NCI-H446 (cell line): ENCODE data around the gene ACOXL.
"Not testable (repeated sequence)": the region's sequence is repeated elsewhere in the genome, so short reads cannot be mapped to it uniquely, and the experiment has no call there.

Experiments
- DNase-seq, 2 experiments: peaks; one replicate each; lab custom pipeline; 2025; lab: John Stamatoyannopoulos, UW

The ACOXL gene

GRCh38 chr2:110927526-110927925 lies 195.2 kb downstream of the ACOXL start:
- DNase-seq, result no peak

- DNase-seq, result no peak
Measured at GRCh38 chr2:110929528-110929927, 197.2 kb downstream of the ACOXL start.

DNA sequence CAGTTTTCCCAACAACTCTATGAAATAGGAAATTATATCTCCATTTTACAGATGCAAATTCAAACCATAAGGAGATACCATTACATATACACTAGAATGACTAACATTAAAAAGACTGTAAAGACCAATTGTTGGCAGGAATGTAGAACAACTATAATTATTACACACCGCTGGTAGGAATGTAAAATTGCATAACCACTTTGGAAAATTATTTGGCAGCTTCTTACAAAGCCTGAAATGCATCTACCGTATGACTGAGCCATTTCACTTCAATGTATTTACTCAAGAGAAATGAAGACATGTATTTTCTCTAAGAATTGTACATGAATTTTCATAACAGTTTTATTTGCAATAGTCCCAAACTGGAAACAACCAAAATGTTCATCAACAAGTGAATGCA lies 199.3 kb downstream of the ACOXL start:
- DNase-seq, result no peak

DNA sequence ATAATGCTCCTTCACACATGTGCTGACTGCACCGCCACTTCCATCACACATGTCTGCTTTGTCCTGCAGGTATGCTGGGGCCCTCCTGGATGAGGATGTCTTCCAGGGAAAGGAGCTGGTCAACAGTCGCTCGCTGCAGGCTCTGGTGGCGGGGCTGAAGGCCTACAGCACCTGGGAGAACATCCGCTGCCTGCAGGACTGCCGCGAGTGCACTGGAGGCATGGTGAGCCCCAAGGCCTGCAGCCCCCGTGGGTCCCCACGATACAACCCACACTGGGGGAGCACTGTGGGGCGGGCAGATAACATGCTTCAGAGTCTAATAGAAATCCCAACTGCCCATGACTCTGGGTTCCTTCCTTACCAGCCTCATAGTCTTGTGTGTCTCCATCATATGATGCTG lies 201.0 kb downstream of the ACOXL start:
- DNase-seq, result no peak

- DNase-seq, result no peak
Measured at GRCh38 chr2:110934948-110935347, 202.6 kb downstream of the ACOXL start.

DNA sequence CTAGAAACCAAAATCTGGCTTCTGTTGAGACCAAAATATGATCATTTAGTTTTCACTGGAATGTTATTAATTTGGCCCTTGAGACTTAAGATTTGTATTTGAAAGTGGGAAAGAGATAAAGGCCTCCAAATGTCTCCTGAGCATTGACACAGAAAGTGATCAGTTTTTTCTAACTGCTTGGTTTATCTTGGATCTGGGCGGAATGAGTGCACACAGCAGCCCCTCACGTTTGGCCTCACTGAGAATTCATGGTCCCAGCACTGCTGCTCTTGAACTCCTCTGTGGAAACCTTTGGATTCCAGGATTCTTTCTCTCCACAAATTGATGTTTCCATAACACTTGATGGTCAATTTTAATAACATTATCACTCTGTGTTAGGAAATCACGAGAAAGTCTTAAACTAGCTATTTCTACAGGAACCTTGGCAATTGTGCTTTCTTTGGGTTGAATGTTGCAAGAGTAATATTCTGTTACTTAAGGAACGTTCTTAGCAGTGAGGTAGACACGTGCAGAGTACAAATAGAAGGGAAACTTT lies 208.1 kb downstream of the ACOXL start:
- DNase-seq, result no peak

DNA sequence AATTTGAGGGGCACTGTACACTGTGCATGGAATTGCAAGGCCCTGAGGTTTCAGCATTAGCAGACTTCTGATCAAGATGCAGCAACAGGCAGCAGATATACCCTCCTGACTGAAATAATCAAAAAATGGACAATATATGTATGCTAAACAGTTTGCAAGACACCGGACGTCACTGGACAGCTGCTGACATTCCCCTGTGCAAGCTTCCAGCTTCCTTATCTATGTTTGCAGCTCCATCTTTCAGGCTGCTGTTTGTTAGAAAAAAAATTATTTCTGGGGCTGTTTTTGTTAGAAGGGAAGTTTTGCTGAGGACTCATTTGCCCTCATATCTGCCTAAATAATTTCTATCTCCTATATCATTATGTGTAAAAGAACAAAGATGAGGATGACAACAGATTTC lies 208.9 kb downstream of the ACOXL start:
- no peak for DNase-seq

- no peak for DNase-seq
Measured at GRCh38 chr2:110943070-110943634, 210.8 kb downstream of the ACOXL start.

DNA sequence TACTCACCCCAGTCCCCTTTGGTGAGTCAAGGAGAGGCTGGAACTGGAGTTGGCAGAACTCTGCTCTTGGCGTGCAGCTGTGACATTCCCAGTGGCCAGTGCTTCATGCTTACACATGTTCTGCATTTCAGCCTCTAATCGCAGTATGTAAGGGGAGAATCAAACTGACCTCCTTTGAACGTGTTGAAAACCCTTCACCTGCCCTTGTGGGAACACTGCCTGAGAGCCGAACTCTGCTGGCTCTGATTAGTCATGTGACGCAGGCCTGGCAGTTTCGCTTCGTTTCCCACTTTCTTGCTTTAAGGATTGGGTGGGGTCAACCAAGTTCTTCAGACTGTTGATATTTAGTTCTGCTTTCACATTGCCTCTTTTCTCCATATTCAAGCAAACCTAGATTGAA lies 214.5 kb downstream of the ACOXL start:
- no peak for DNase-seq

DNA sequence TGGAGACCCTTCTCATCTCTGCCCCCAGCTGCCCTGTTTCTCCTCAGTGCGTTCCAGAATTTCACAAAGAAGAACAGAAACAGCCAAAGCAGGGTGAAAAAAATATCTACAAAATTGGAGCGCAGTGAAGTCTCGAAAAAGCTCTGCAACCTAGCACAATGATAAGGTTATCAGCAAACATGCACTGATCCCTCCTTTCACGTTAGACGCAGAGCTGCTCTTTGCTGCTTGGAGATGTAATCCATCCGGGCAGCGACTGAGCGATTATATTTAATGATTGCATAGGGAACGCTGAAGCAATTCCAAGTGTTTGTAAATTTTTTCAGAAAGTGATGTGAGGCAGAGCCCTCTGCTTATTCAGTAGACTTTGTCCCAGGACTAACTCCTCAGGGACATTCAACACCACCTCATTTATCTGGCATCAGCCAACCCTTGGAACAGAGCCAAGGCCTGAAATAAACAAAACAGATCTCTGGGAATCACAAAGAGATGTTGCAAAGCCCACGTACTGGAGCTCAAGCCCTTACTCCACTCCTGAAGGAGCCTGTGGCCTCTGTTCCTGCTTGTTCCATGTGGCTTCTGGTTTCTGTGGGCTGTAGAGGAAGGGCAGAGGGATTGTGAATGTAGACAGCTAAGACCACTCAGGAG lies 215.8 kb downstream of the ACOXL start:
- DNase-seq, result no peak

DNA sequence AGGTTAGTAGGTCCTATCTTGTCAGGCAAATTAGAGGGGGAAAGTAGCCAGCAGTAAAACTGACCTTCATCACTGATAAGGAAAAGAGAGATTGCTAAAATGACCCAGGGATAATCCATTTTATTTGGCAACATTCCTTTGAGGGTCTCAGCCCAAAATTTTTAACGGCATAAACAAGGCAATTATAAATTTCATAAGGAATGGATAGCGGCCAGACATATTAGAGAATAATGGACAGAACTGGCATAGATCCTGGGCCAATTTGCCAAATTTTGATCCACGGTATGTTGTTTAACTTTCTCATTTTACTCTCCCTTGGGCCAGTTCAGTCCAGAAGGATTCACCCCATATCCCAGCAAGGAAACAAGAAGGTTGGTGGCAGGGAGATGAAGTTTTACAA lies 217.9 kb downstream of the ACOXL start:
- DNase-seq, result no peak

GRCh38 chr2:110955045-110955444 lies 222.7 kb downstream of the ACOXL start:
- DNase-seq, result no peak

GRCh38 chr2:110955556-110955955 lies 223.2 kb downstream of the ACOXL start:
- DNase-seq, result no peak

DNA sequence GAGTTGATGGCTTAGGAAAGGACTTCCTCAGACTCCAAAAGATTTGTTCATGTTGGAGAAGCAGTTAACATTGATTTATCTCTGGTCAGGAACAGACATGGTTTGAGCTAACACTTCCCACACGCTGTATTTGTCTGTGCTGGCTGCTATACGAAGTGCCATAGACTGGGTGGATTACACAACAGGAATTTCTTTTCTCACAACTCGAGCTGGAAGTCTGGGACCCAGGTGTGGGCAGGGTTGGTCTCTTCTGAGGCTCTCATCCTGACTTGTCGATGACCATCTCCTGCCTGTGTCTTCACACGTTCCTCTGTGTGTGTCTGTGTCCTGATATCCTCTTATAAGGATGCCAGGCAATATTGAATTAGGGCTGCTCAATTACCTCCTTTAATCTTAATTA lies 224.9 kb downstream of the ACOXL start:
- no peak for DNase-seq

DNA sequence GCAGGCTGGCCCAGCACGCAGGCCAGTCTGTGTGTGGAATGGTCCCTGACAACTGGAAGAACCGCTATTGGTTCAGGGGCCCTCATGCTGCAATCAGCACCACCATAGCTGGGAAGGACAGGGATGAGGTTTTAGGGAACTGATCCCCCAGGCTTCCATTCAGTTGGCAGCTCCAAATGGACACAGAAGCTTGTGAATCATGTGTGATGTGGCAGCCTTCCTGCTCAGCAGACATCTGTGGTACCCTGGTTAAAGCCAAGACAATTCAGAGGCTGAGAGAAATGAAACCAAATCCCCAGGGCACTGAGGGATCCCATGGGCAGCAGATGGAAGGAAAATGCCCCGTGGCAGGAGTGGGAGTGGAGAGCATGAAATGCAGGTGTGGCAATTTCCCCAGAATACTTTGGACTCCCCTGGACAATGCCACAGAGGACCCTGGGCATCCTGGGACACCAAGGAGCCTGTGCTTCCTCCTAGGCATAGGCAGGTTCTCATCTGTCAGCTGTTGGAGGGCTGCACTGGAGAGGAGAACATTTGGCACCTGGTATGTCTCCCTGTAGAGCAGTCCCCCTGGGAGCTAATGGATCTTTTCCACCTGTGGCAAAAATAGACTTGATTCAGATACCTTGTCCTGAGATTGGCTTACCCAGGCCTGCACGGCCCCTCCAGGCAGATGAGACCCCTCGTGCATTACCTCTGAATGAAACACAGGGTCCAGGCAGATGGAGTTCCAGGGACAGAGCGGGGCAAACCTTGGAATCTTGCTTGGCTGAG lies 226.2 kb downstream of the ACOXL start:
- DNase-seq, result no peak

DNA sequence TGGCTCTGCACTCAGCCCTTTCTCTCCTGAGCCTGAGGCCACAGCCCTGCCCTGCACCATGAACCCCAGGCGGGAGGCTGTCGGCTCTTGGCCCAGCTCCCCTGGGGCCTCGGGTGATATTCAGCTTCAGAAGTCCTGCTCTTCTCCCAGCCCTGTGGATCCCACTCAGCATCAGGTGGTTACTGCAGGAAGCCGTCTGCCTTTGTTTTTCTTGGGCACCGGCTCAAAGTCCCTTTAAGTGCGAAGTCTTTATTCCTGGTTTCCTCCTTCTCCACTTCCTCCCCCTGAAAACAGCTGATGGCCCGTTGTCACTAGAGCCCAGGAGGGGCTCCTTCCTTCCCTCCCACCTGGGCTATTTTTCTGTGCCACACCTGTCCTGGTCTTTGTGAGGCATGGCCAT lies 226.8 kb downstream of the ACOXL start:
- no peak for DNase-seq

GRCh38 chr2:110960281-110960680 lies 227.9 kb downstream of the ACOXL start:
- DNase-seq, result no peak

DNA sequence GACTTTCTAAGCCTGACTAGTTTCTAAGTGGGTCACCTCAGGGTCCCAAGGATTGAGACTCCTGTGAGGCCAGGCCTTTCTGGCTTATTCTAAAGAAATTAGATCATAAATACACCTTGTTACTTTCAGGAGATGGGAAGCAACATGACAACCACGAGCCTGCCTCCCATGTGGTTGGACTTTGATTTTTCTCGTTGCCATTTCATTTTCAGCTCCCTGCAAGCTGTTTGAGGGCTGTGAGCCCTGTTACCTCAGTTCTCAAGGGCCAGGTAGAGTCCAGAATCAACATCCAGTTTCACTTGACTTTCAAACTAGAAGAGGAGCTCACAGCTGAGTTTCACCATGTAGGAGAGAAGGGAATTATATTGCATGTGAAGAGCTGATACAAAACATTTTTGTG lies 228.6 kb downstream of the ACOXL start:
- no peak for DNase-seq

- DNase-seq, result not testable (repeated sequence)
Measured at GRCh38 chr2:110961643-110962042, 229.3 kb downstream of the ACOXL start.

GRCh38 chr2:110969696-110970095 lies 237.3 kb downstream of the ACOXL start:
- DNase-seq, result no peak

GRCh38 chr2:110970201-110970600 lies 237.8 kb downstream of the ACOXL start:
- no peak for DNase-seq

GRCh38 chr2:110971811-110972210 lies 239.4 kb downstream of the ACOXL start:
- no peak for DNase-seq

- DNase-seq, result no peak
Measured at GRCh38 chr2:110973262-110973661, 240.9 kb downstream of the ACOXL start.
